ENCODE results near the gene FMR1NB.

The FMR1NB gene

GRCh38 chrX:147981038-147981752 lies at the start of gene FMR1NB:
Gene FMR1NB, plus strand, starts transcription at chrX:147981337. Its CDS starts 66 bp downstream, at chrX:147981403.
- DNase-seq (ENCODE audit: low read depth), result no peak
- H3K4me3 ChIP-seq (ENCODE audit: low read depth, low read length), result no peak within 1 kb of the TSS
- in situ Hi-C loops (cut with HindIII; ENCODE audit: low sequenced_read_pairs), result no loop called here
- no peak for TF ChIP-seq CTCF (IDR thresholded peaks at IDR 0.05; ENCODE audit: low read depth, low read length, missing control alignments)

- H3K4me3 ChIP-seq (ENCODE audit: low read depth, low read length), result no peak overlapping the region
- no peak for TF ChIP-seq CTCF (IDR thresholded peaks at IDR 0.05; ENCODE audit: low read depth, low read length, missing control alignments)
- in situ Hi-C loops (cut with HindIII; ENCODE audit: low sequenced_read_pairs), result no loop called here
- no peak for DNase-seq (ENCODE audit: low read depth)
Measured at GRCh38 chrX:147933815-147934214, 47.3 kb upstream of the FMR1NB start.

GRCh38 chrX:147935156-147935758 lies 45.9 kb upstream of the FMR1NB start:
- no peak for DNase-seq (ENCODE audit: low read depth)
- no peak for TF ChIP-seq CTCF (IDR thresholded peaks at IDR 0.05; ENCODE audit: low read depth, low read length, missing control alignments)
- no peak overlapping the region for H3K4me3 ChIP-seq (ENCODE audit: low read depth, low read length)
- in situ Hi-C loops (cut with HindIII; ENCODE audit: low sequenced_read_pairs), result no loop called here

- in situ Hi-C loops (cut with HindIII; ENCODE audit: low sequenced_read_pairs), result no loop called here
- TF ChIP-seq CTCF (IDR thresholded peaks at IDR 0.05; ENCODE audit: low read depth, low read length, missing control alignments), result no peak
- no peak overlapping the region for H3K4me3 ChIP-seq (ENCODE audit: low read depth, low read length)
- DNase-seq (ENCODE audit: low read depth), result no peak
Measured at GRCh38 chrX:147945286-147945685, 35.9 kb upstream of the FMR1NB start.

GRCh38 chrX:147948531-147948930 lies 32.6 kb upstream of the FMR1NB start:
- H3K4me3 ChIP-seq (ENCODE audit: low read depth, low read length), result no peak overlapping the region
- no peak for DNase-seq (ENCODE audit: low read depth)
- no peak for TF ChIP-seq CTCF (IDR thresholded peaks at IDR 0.05; ENCODE audit: low read depth, low read length, missing control alignments)
- in situ Hi-C loops (cut with HindIII; ENCODE audit: low sequenced_read_pairs), result no loop called here

GRCh38 chrX:147950352-147950751 lies 30.8 kb upstream of the FMR1NB start:
- no peak for TF ChIP-seq CTCF (IDR thresholded peaks at IDR 0.05; ENCODE audit: low read depth, low read length, missing control alignments)
- in situ Hi-C loops (cut with HindIII; ENCODE audit: low sequenced_read_pairs), result no loop called here
- DNase-seq (ENCODE audit: low read depth), result no peak
- H3K4me3 ChIP-seq (ENCODE audit: low read depth, low read length), result no peak overlapping the region
